H1 (cell line): Measurements from ENCODE around the gene TOMT. TPM values are rescaled to one million over a fixed set of nuclear protein-coding genes. Genes with fewer than 3 reads are reported as not detected.
A peak's percentile ranks its signal among the peaks of the same experiment; 100 is the strongest.

ENCODE experiments used
- CTCF ChIA-PET: fragments of 300-600 bp; sonication (Branson Sonifier 250); formaldehyde crosslinking; loops from one replicate; lab custom pipeline; 2021; ENCODE audit not compliant: partially characterized antibody; lab: Charles Lee
- POLR2A ChIA-PET: fragments of 300-600 bp; sonication (Branson Sonifier 250); formaldehyde crosslinking; loops from one replicate; lab custom pipeline; 2021; ENCODE audit warnings: inconsistent platforms; ENCODE audit not compliant: partially characterized antibody; lab: Charles Lee
- DNase-seq, 2 experiments: peaks; one replicate each; pipeline versions ENCODE4 v3.0.0 to v3.0.0-alpha.2; 2010 to 2022; ENCODE audit warnings: low spot score in 2 of 2, low read depth in 1 of 2, mixed read lengths in 1 of 2
- FAIRE-seq: peaks from 2 replicates; lab custom pipeline; 2011; peaks lifted over from hg19 to GRCh38; lab: Jason Lieb, UNC
- H2AFZ ChIP-seq: 2 replicates; pipeline ENCODE4 v1.8.1; 2012; ENCODE audit warnings: low read length, inconsistent platforms
- H2AK5ac ChIP-seq: 2 replicates; pipeline ENCODE4 v1.6.1; 2013; ENCODE audit warnings: low read depth, low read length
- H2BK120ac ChIP-seq: replicated peaks from 2 replicates; pipeline ENCODE3; 2013; ENCODE audit warnings: low read depth, low read length, inconsistent platforms
- H2BK12ac ChIP-seq: 2 replicates; pipeline ENCODE4 v1.6.1; 2013; ENCODE audit warnings: low read depth, low read length
- H2BK15ac ChIP-seq: 2 replicates; pipeline ENCODE4 v1.6.1; 2013; ENCODE audit warnings: low read length
- H2BK20ac ChIP-seq: 2 replicates; pipeline ENCODE4 v1.6.1; 2013; ENCODE audit warnings: low read length
- H2BK5ac ChIP-seq: 2 replicates; pipeline ENCODE4 v1.6.1; 2013; ENCODE audit warnings: low read depth, low read length
- H3K14ac ChIP-seq: 2 replicates; pipeline ENCODE4 v1.6.1; 2013; ENCODE audit warnings: inconsistent platforms; ENCODE audit not compliant: insufficient read length
- H3K18ac ChIP-seq: 2 replicates; pipeline ENCODE4 v1.6.1; 2013; ENCODE audit warnings: low read length; ENCODE audit errors: extremely low read depth
- H3K23ac ChIP-seq: 2 replicates; pipeline ENCODE4 v1.6.1; 2013; ENCODE audit warnings: inconsistent platforms; ENCODE audit not compliant: insufficient read length
- H3K23me2 ChIP-seq: 2 replicates; pipeline ENCODE4 v1.6.1; 2013; ENCODE audit warnings: low read depth, low read length
- H3K27ac ChIP-seq: 2 replicates; pipeline ENCODE4 v1.6.1; 2011; ENCODE audit warnings: low read depth, low read length, inconsistent platforms
- H3K27me3 ChIP-seq, 4 experiments: replicated peaks in 1 of 4; 1 replicate in 1 of 4; 2 replicates in 3 of 4; pipeline versions ENCODE4 v1.6.1 to v1.8.1; 2011 to 2013; ENCODE audit warnings: low read length in 3 of 4, mild to moderate bottlenecking in 3 of 4, inconsistent platforms in 2 of 4, mixed read lengths in 2 of 4, moderate library complexity in 1 of 4; ENCODE audit not compliant: control insufficient read depth in 3 of 4, insufficient read depth in 3 of 4; ENCODE audit errors: extremely low read depth in 1 of 4
- H3K36me3 ChIP-seq, 4 experiments: 2 replicates each; pipeline versions ENCODE4 v1.6.1 to v1.8.1; 2011 to 2013; ENCODE audit warnings: mild to moderate bottlenecking in 4 of 4, low read length in 3 of 4, moderate library complexity in 2 of 4, control low read depth in 1 of 4, inconsistent platforms in 1 of 4; ENCODE audit not compliant: insufficient read depth in 4 of 4, control insufficient read depth in 2 of 4
- H3K4ac ChIP-seq: replicated peaks from 2 replicates; pipeline ENCODE3; 2013; ENCODE audit warnings: low read length, low read depth, mixed read lengths, inconsistent platforms; ENCODE audit not compliant: insufficient read length
- H3K4me1 ChIP-seq, 4 experiments: replicated peaks in 1 of 4; 1 replicate in 1 of 4; 2 replicates in 3 of 4; pipeline versions ENCODE4 v1.6.1 to v1.8.1; 2011 to 2013; ENCODE audit warnings: low read length in 3 of 4, inconsistent platforms in 2 of 4, mixed read lengths in 1 of 4; ENCODE audit not compliant: insufficient read depth in 4 of 4, control insufficient read depth in 3 of 4
- H3K4me2 ChIP-seq, 2 experiments: 2 replicates each; pipeline versions ENCODE4 v1.6.1 to v1.8.1; 2011 to 2013; ENCODE audit warnings: low read depth in 2 of 2, low read length in 2 of 2, control low read depth in 1 of 2, inconsistent platforms in 1 of 2, mild to moderate bottlenecking in 1 of 2; ENCODE audit not compliant: insufficient read depth in 1 of 2
- H3K4me3 ChIP-seq, 4 experiments: fragments of 200-600, 300-600 bp in 1 of 4; sonication (generic), shearing (Covaris generic), sonication (Bioruptor Twin) in 1 of 4; 2 replicates each; pipeline versions ENCODE4 v1.5.1 to v1.8.1; 2011 to 2016; ENCODE audit warnings: low read length in 4 of 4, low read depth in 3 of 4, control low read depth in 2 of 4, inconsistent platforms in 2 of 4, mild to moderate bottlenecking in 2 of 4, mixed read lengths in 1 of 4, moderate library complexity in 1 of 4; ENCODE audit not compliant: insufficient read depth in 2 of 4; ENCODE audit errors: extremely low read depth in 1 of 4
- H3K56ac ChIP-seq: replicated peaks from 2 replicates; pipeline ENCODE3; 2013; ENCODE audit warnings: low read depth, mild to moderate bottlenecking, mixed read lengths, low read length, inconsistent platforms; ENCODE audit not compliant: insufficient read length
- H3K79me1 ChIP-seq: 2 replicates; pipeline ENCODE4 v1.6.1; 2013; ENCODE audit warnings: low read depth, low read length, control low read depth
- H3K79me2 ChIP-seq, 2 experiments: 2 replicates each; pipeline versions ENCODE4 v1.6.1 to v1.8.1; 2012 to 2013; ENCODE audit warnings: low read length in 2 of 2, mild to moderate bottlenecking in 2 of 2, inconsistent platforms in 1 of 2; ENCODE audit not compliant: insufficient read depth in 2 of 2, control insufficient read depth in 1 of 2
- H3K9ac ChIP-seq, 4 experiments: replicated peaks in 1 of 4; 1 replicate in 1 of 4; 2 replicates in 3 of 4; pipeline versions ENCODE4 v1.6.1 to v1.8.1; 2011 to 2013; ENCODE audit warnings: low read depth in 3 of 4, low read length in 3 of 4, control low read depth in 2 of 4, mild to moderate bottlenecking in 2 of 4, moderate library complexity in 2 of 4, inconsistent platforms in 1 of 4; ENCODE audit errors: extremely low read depth in 1 of 4
- H3K9me3 ChIP-seq, 2 experiments: 2 replicates each; pipeline versions ENCODE4 v1.6.1 to v1.8.1; 2012 to 2013; ENCODE audit warnings: mild to moderate bottlenecking in 2 of 2, moderate library complexity in 2 of 2, control low read depth in 1 of 2, inconsistent platforms in 1 of 2, low read depth in 1 of 2, low read length in 1 of 2, mixed read lengths in 1 of 2; ENCODE audit not compliant: insufficient read depth in 2 of 2
- H4K20me1 ChIP-seq, 2 experiments: replicated peaks in 1 of 2; 2 replicates each; pipeline versions ENCODE3 to v1.8.1; 2011 to 2013; ENCODE audit warnings: inconsistent platforms in 2 of 2, low read length in 2 of 2, mild to moderate bottlenecking in 1 of 2; ENCODE audit not compliant: insufficient read depth in 2 of 2, control insufficient read depth in 1 of 2
- H4K5ac ChIP-seq: 2 replicates; pipeline ENCODE4 v1.6.1; 2013; ENCODE audit warnings: low read length, low read depth, mixed read lengths, inconsistent platforms; ENCODE audit not compliant: insufficient read length
- H4K8ac ChIP-seq: 2 replicates; pipeline ENCODE4 v1.8.0; 2013; ENCODE audit warnings: mild to moderate bottlenecking, moderate library complexity, low read length, inconsistent platforms; ENCODE audit not compliant: insufficient read depth; ENCODE audit errors: extremely low read depth
- H4K91ac ChIP-seq: replicated peaks from 2 replicates; pipeline ENCODE3; 2013; ENCODE audit warnings: low read length, mixed read lengths, inconsistent platforms; ENCODE audit not compliant: insufficient read length
- BACH1 ChIP-seq: IDR thresholded peaks from 2 replicates; pipeline ENCODE4 v1.6.1; 2012; ENCODE audit warnings: low read length, improper control_type of control experiment
- E2F6 ChIP-seq: IDR thresholded peaks from 2 replicates; pipeline ENCODE4 v1.6.1; 2012; ENCODE audit warnings: inconsistent platforms
- EGR1 ChIP-seq: IDR thresholded peaks from 2 replicates; pipeline ENCODE4 v1.6.1; 2011; ENCODE audit warnings: low read depth, low read length, borderline replicate concordance
- GABPA ChIP-seq: IDR thresholded peaks from 2 replicates; pipeline ENCODE4 v1.6.1; 2011; ENCODE audit warnings: mild to moderate bottlenecking, low read length, moderate library complexity, borderline replicate concordance; ENCODE audit not compliant: insufficient read depth
- GTF2F1 ChIP-seq: IDR thresholded peaks from 2 replicates; pipeline ENCODE4 v1.6.1; 2012; ENCODE audit warnings: low read depth, low read length, improper control_type of control experiment, borderline replicate concordance
- KDM1A ChIP-seq: fragments of 200-600, 300-600 bp; sonication (generic); IDR thresholded peaks from 2 replicates; pipeline ENCODE4 v1.7.1; 2016; ENCODE audit warnings: mild to moderate bottlenecking, low read length, borderline replicate concordance
- RAD21 ChIP-seq, 2 experiments: IDR thresholded peaks in 1 of 2; conservative IDR thresholded peaks in 1 of 2; 2 replicates each; pipeline ENCODE4 v1.6.1; 2011; ENCODE audit warnings: low read depth in 2 of 2, low read length in 2 of 2, improper control_type of control experiment in 1 of 2, inconsistent platforms in 1 of 2, mild to moderate bottlenecking in 1 of 2, moderate library complexity in 1 of 2
- SIN3A ChIP-seq, 2 experiments: IDR thresholded peaks in 1 of 2; conservative IDR thresholded peaks in 1 of 2; 2 replicates each; pipeline ENCODE4 v1.6.1; 2011 to 2012; ENCODE audit warnings: low read length in 2 of 2, improper control_type of control experiment in 1 of 2, low read depth in 1 of 2, mild to moderate bottlenecking in 1 of 2
- USF2 ChIP-seq: IDR thresholded peaks from 2 replicates; pipeline ENCODE4 v1.6.1; 2011; ENCODE audit warnings: low read length, improper control_type of control experiment
- WGBS, 2 experiments: shearing (Covaris generic) in 1 of 2; methylation state at CpG; one replicate each; pipeline versions ENCODE4 v1.1.6 to v1.1.7; 2013 to 2015; ENCODE audit warnings: low lambda C conversion rate in 2 of 2, mixed read lengths in 2 of 2, inconsistent platforms in 1 of 2, low coverage in 1 of 2, missing lambda C conversion rate in 1 of 2; ENCODE audit not compliant: insufficient replicate concordance in 2 of 2, insufficient coverage in 1 of 2, insufficient read length in 1 of 2; ENCODE audit errors: extremely low coverage in 1 of 2, missing lambda C conversion rate in 1 of 2; 5-methylcytosine and 5-hydroxymethylcytosine counted together
- polyA plus RNA-seq, 7 experiments: library from polyadenylated mRNA; depleted of rRNA in 3 of 7; stranded (reverse) in 5 of 7; unstranded in 2 of 7; fragments of >200 nt in 5 of 7; fragments of 200-250 nt in 2 of 7; gene quantifications; 1 replicate in 5 of 7; 2 replicates in 1 of 7; 4 replicates in 1 of 7; pipeline versions ENCODE4 v1.2.1 to v1.2.3, GENCODE V29; 2011 to 2013; ENCODE audit warnings: missing spikeins in 2 of 7, mixed read lengths in 2 of 7
- total RNA-seq: library from RNA; stranded (reverse); fragmentation: NEBNext Ultra II Directional; extraction: Animal tissue kit (Norgen Biotek cat#: 25700); gene quantifications from 2 replicates; pipeline ENCODE4 v1.2.1, GENCODE V29; 2021

TOMT gene
- total and polyA plus RNA-seq, 2 of the 8 experiments (the other 6 are each of a cell fraction or from before 2014, with no cell fraction given), result 0.11 TPM; not detected in 1

GRCh38 chr11:72081821-72082453 lies 23.8 kb upstream of the TOMT start:
- Histone ChIP-seq H2BK15ac (0 out of 2 replicates have a peak overlapping the region, but pooled peaks have one; percentile 16), H3K56ac (no peak overlapping the region), H3K18ac (no peak overlapping the region), H2BK12ac (no peak overlapping the region; the same call in 1 of the 2 replicates), H3K4me1 (peaks cover 0 to 2% (median 0%) of the 10 kb centered on the region in 4 experiments; a peak in 3 of 7 replicates), H4K5ac (no peak overlapping the region), H2AFZ (no peak overlapping the region), H3K4ac (no peak overlapping the region), H3K79me1 (no peaks in the 10 kb centered on the region; the same call in 1 of the 2 replicates), H3K36me3 (no peaks in the 10 kb centered on the region), H2AK5ac (no peak overlapping the region), H3K4me2 (peak overlapping the region in 1 of 2 experiments; percentile 68; a peak in 2 of 4 replicates), H3K14ac (no peak overlapping the region), H4K8ac (no peak overlapping the region), H4K91ac (no peak overlapping the region), H2BK120ac (no peak overlapping the region), H3K27me3 (no peaks in the 10 kb centered on the region), H4K20me1 (peaks cover 2 to 4% of the 10 kb centered on the region in 2 experiments), H3K23ac (no peak overlapping the region), H3K23me2 (peaks cover 4% of the 10 kb centered on the region; the same call in 1 of the 2 replicates), H3K9me3 (no peaks in the 10 kb centered on the region), H3K27ac (no peak overlapping the region), H3K79me2 (peaks cover 13 to 30% of the 10 kb centered on the region in 2 experiments; a peak in 3 of 4 replicates), H2BK20ac (0 out of 2 replicates have a peak overlapping the region, but pooled peaks have one; percentile 32), H3K9ac (no peak overlapping the region; a peak in 1 of 7 replicates), H2BK5ac (no peak overlapping the region; the same call in 1 of the 2 replicates), H3K4me3 (no peak overlapping the region)
- ChIA-PET POLR2A (interaction anchor here (1.1 to 8.4 kb wide), 6 partner anchors 11 to 57 kb away, joined by 4 to 144 read pairs (median 8); partner anchors contain the start of genes ANAPC15 and LAMTOR1), CTCF (interaction anchor here (0.6 to 2.3 kb wide), 13 partner anchors 9 to 1383 kb away, joined by 3 to 29 read pairs (median 4); no protein-coding TSS in a partner anchor)
- whole genome bisulfite sequencing, 2 experiments, result 98% methylated on average over 3 of the region's 3 CpGs; no CpG with 5 or more reads in 1 of the 2 experiments
- FAIRE-seq (no peak), DNase-seq (no peak)
- TF ChIP-seq E2F6, result no peak
- no peak for TF ChIP-seq EGR1
- no peak for TF ChIP-seq GTF2F1
- TF ChIP-seq SIN3A (conservative IDR thresholded peaks at IDR 0.05 in 1 of 2, IDR thresholded peaks at IDR 0.05 in 1 of 2; ENCODE audit: low read depth in 1 of 2, low read length in 2 of 2), result no peak
- no peak for TF ChIP-seq KDM1A
- TF ChIP-seq BACH1, result no peak
- no peak for TF ChIP-seq USF2
- no peak for TF ChIP-seq RAD21 (IDR thresholded peaks at IDR 0.05 in 1 of 2, conservative IDR thresholded peaks at IDR 0.05 in 1 of 2; ENCODE audit: low read depth in 2 of 2, low read length in 2 of 2)
- no peak for TF ChIP-seq GABPA
